SK-N-SH (cell line): Measurements from ENCODE around the gene INPP5E.

Experiments
- CTCF ChIP-seq: fragments of 200-600 bp; sonication (generic); IDR thresholded peaks from 2 replicates; pipeline ENCODE4 v1.6.1; 2017; ENCODE audit warnings: antibody characterized with exemption, mild to moderate bottlenecking, moderate library complexity
- ELF1 ChIP-seq: IDR thresholded peaks from 2 replicates; pipeline ENCODE4 v1.4.0; 2012
- EP300 ChIP-seq, 2 experiments: IDR thresholded peaks; 2 replicates each; pipeline versions ENCODE4 v1.4.0 to v1.6.1; 2012; ENCODE audit warnings: borderline replicate concordance in 1 of 2, low read depth in 1 of 2, low read length in 1 of 2
- FOSL2 ChIP-seq: IDR thresholded peaks from 2 replicates; pipeline ENCODE4 v1.4.0; 2012; ENCODE audit warnings: low read depth, mild to moderate bottlenecking, moderate library complexity, borderline replicate concordance
- GABPA ChIP-seq: IDR thresholded peaks from 2 replicates; pipeline ENCODE4 v1.4.0; 2012; ENCODE audit warnings: low read depth, mild to moderate bottlenecking
- GATA2 ChIP-seq: sonication (generic); formaldehyde crosslinking; IDR thresholded peaks from 2 replicates; pipeline ENCODE4 v1.5.0; 2020; ENCODE audit warnings: mild to moderate bottlenecking, missing genetic modification reagents
- MAX ChIP-seq: IDR thresholded peaks from 2 replicates; pipeline ENCODE4 v1.4.0; 2012; ENCODE audit warnings: low read depth
- MXI1 ChIP-seq: IDR thresholded peaks from 2 replicates; pipeline ENCODE4 v1.6.1; 2012; ENCODE audit warnings: mild to moderate bottlenecking, low read depth, low read length, improper control_type of control experiment
- NFIC ChIP-seq: IDR thresholded peaks from 2 replicates; pipeline ENCODE4 v1.4.0; 2012; ENCODE audit warnings: borderline replicate concordance
- NRF1 ChIP-seq: IDR thresholded peaks from 2 replicates; pipeline ENCODE4 v1.6.1; 2012; ENCODE audit warnings: low read depth, mild to moderate bottlenecking, low read length
- POLR2AphosphoS5 ChIP-seq: IDR thresholded peaks from 2 replicates; pipeline ENCODE4 v1.6.1; 2012; ENCODE audit warnings: low read depth, low read length
- RCOR1 ChIP-seq: fragments of 150-350 bp; IDR thresholded peaks from 2 replicates; pipeline ENCODE4 v1.6.1; 2017; ENCODE audit warnings: antibody characterized with exemption, low read length
- RXRA ChIP-seq: IDR thresholded peaks from 2 replicates; pipeline ENCODE4 v1.4.0; 2012; ENCODE audit warnings: low read depth, mild to moderate bottlenecking, borderline replicate concordance
- SIN3A ChIP-seq: IDR thresholded peaks from 2 replicates; pipeline ENCODE4 v1.6.1; 2012; ENCODE audit warnings: low read depth, mild to moderate bottlenecking, low read length, moderate library complexity, borderline replicate concordance

GRCh38 chr9:136473354-136473721, 33.7 kb upstream of the INPP5E start:
- TF ChIP-seq NFIC (no peak), RCOR1 (no peak), GABPA (no peak), POLR2AphosphoS5 (no peak), ELF1 (no peak), SIN3A (no peak), EP300 (IDR thresholded peaks at IDR 0.05; ENCODE audit: borderline replicate concordance in 1 of 2, low read depth in 1 of 2, low read length in 1 of 2) (no peak), GATA2 (CRISPR knock-in tag) (no peak), CTCF (no peak), NRF1 (no peak), FOSL2 (no peak), MAX (no peak), RXRA (no peak), MXI1 (no peak)
